Stimulated activated CD4-positive, alpha-beta T cell treated with anti-CD3 and anti-CD28 coated beads, TNF-alpha, amount 100 ng/mL, for 24 hours (primary cell): ENCODE data around the gene PKDCC.
"Not testable (repeated sequence)": the region's sequence is repeated elsewhere in the genome, so short reads cannot be mapped to it uniquely, and the experiment has no call there.

Experiments used
- DNase-seq, 3 experiments: peaks; one replicate each; pipeline ENCODE4 v3.0.0-alpha.2; 2020; ENCODE audit warnings: low read depth in 3 of 3

Gene PKDCC

DNA sequence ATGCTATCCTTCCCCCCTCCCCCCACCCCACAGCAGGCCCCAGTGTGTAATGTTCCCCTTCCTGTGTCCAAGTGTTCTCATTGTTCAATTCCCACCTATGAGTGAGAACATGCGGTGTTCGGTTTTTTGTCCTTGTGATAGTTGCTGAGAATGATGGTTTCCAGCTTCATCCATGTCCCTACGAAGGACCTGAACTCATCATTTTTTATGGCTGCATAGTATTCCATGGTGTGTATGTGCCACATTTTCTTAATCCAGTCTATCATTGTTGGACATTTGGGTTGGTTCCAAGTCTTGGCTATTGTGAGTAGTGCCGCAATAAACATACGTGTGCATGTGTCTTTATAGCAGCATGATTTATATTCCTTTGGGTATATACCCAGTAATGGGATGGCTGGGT, 17.9 kb downstream of the PKDCC start:
- DNase-seq: not testable (repeated sequence)

DNA sequence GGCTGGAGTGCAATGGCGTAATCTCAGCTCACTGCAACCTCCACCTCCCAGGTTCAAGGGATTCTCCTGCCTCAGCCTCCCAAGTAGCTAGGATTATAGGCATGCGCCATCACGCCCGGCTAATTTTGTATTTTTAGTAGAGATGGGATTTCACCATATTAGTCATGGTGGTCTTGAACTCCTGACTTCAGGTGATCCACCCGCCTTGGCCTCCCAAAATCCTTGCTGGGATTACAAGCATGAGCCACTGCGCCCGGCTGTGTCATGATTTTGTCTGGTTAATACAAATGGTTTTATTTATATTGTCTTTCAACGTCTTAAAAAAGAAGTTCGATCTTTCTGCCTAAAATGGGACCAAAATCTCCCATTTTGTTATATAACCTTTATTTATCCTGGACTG, 19.2 kb downstream of the PKDCC start:
- DNase-seq: not testable (repeated sequence)

DNA sequence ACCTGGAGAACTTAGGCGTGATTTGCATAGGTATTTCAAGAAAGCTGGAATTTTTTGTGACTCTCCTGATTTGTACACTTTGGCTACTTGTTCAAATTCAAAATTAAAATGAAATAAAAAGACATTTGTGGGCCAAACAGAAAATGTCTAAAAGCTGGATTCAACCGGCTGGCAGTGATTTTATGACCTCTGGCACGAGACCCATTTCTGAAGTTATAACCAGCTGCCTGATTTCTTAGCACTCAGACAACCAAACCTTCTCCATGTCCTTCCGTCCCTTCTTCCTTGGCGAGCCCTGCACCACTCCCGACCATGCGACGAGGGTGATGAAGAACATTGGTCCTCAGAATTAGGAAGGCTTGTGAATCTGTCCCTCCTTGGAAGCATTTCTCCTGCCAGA, 19.7 kb downstream of the PKDCC start:
- no peak for DNase-seq

GRCh38 chr2:42068571-42069178, 20.9 kb downstream of the PKDCC start:
- no peak for DNase-seq

GRCh38 chr2:42069568-42069967, 21.7 kb downstream of the PKDCC start:
- no peak for DNase-seq

GRCh38 chr2:42071791-42072190, 24.0 kb downstream of the PKDCC start:
- no peak for DNase-seq

DNA sequence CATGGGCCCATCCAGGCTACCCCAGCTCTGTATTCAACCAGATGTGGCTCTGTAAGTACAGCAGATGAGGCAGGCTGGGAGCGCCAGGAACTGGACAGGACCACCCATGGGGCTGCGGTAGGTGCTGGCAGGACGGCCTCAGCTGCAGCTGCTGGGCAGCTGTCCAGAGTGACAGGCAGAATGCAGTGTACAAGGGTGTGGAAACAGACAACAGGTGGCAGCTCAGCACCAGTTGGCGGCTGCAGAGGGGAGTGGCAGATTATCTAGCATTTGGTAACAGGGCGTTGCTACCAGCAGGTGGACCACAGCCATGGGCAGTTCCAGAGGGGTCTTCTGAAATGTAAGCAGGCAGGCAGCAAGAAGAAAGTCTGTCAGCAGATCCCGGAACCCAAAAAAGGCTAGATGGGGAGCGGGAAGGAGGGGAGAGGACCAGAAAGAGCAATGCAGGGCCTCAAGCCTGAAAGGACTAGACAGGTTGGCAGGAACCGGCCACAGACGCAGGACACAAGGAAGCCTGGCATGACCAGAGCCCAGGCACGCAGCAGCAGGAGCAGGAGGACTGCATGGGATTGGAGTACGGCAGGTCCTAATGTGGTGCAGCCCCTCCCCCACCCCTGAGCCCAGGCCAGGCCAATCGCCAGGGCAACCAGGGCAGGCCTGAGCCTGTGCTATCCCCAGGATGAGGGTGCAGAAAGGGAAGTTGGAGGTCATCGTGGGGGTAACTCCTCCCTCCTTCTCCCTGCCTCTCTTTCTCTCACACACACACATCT, 24.7 kb downstream of the PKDCC start:
- DNase-seq: no peak

DNA sequence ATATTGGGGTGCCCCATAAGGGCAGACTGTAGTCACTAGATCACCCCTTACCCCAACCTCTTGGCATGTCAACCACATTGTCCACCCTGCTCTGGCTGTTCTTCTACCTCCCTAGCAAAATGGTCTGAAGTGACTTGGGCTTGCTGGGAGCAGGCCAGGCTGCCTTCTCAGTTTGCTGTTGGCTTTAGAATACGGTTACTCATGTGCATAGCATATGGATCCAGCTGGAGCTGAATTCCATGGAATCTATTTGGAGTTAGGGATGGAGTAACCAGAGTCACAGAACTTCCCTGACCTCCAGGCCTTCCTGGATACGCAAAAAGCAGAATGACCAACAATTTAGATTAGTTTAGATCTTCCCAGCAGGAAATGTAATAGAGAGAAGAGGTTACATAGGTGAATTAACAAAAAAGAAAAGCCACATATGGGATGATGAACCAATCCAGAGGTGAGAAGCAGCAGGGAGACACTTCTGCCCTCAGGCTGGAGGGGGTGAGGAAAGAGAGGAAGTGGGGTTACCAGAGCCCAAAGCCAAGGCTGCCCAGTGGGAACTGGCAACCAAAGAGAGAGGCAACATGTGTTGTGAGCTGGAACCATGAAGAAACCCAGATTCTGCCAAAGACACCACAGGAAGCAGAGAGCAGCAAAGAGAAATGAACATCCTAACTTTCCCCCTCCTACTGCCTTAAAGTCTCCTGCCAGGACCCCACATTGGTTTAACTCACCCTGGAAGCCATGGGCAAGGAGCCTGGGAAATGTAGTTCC, 26.1 kb downstream of the PKDCC start:
- no peak for DNase-seq

- no peak for DNase-seq
These were observed 26.8 kb downstream of the PKDCC start for GRCh38 chr2:42074661-42075060.

DNA sequence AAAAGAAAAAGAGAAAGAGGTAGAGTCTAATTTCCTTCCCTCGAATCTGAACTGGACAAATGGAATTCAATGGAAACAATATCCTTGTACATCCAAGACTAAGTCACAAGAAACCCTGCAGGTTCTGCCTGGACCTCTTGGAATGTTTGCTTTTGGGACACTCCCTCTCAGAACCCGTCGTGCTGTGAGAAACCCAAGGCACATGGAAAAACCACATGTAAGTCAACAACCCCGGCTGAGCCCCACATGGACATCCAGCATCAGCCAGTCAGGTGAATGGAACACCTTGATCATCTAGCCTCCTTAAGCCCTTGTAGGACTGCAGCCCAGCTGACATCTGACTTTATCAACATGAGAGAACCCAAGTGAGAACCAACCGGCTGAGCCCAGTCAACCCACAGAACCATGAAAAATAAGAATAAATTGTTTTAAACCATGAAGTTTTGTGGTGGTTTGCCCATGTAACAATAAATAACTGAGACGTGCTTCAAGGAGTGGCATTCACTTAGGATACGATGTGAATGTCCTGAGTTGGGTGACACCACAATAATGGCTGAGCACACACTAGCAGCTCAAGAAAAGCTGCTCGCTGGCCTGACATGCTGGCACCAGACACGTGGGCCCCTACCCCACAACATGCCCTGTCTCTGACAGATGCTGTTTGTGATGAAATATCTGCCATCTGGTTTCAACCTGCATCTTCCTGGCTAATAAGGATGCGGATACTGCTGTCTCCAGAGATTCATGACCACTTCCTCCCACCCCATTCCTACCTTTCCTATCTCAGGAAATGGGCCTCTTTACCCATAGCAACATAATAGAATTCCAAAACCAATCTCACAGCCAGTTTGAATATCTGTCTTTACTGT, 28.8 kb downstream of the PKDCC start:
- no peak for DNase-seq

GRCh38 chr2:42077343-42077742, 29.5 kb downstream of the PKDCC start:
- DNase-seq: no peak

- no peak for DNase-seq
These were observed 32.0 kb downstream of the PKDCC start for GRCh38 chr2:42079737-42080287.

- not testable (repeated sequence) for DNase-seq
These were observed 33.3 kb downstream of the PKDCC start for GRCh38 chr2:42081151-42081550.

- DNase-seq: no peak
These were observed 34.2 kb downstream of the PKDCC start for GRCh38 chr2:42082016-42082415.

DNA sequence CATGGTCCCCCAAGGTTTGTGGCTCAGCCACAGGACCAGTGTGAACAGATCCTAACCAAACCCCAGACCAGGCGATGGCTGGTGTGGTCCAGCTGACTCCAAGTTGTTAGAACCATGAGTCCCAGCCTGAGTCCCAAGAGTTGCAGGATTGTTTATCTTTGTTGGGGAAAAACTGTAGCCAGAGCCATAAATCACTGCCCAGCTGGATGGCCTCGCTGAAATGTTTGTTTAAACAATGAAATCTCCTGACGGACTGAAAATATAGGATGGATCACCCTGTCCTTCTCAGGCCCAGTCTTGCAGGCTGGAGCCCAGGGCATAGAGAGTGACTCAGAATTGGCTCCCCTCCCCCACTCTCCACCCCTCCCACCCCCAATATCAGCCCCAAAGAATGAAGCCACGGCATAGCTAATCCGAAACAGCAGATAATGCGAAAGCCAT, 36.4 kb downstream of the PKDCC start:
- DNase-seq: no peak

GRCh38 chr2:42085070-42085469, 37.2 kb downstream of the PKDCC start:
- DNase-seq: not testable (repeated sequence)

GRCh38 chr2:42085706-42086487, 38.1 kb downstream of the PKDCC start:
- no peak for DNase-seq

DNA sequence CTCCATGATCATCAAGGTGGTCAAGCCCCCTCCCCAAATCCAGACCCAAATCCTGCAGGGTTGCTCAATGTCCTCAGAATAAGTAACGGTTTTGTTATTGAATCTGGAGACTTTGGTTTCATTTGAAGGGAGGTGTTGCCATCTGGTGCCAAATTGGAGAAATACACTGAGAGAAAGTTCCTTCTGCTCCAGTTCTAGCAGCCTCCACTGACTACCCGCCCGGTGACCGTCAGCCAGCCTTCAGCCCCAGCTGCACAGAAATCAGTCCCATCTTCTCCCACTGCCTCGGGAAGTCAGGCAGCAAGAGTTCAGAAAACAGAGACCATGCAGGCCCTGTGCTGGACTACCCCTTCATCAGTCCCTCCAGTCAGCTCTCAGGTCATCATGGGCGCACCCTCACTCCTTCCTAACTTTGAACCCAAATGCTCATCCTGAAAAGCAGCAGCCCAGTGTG, 38.7 kb downstream of the PKDCC start:
- no peak for DNase-seq

GRCh38 chr2:42087137-42087856, 39.5 kb downstream of the PKDCC start:
- no peak for DNase-seq

- DNase-seq: no peak
These were observed 40.0 kb downstream of the PKDCC start for GRCh38 chr2:42087857-42088195.
